T-helper 17 cell (primary cell): ENCODE data around the gene RINL. TPM values are rescaled to one million over a fixed set of nuclear protein-coding genes. Genes with fewer than 3 reads are reported as not detected.
"Not testable (repeated sequence)": the region's sequence is repeated elsewhere in the genome, so short reads cannot be mapped to it uniquely, and the experiment has no call there.

Experiments used
- ATAC-seq: fragments of 150-1000 bp; cut with Tn5 transposase; 2 replicates; pipeline ENCODE4 v1.10.0; 2021; ENCODE audit warnings: mild to moderate bottlenecking, moderate library complexity
- DNase-seq, 3 donors: peaks; one replicate each; pipeline versions ENCODE4 v3.0.0 to v3.0.0-alpha.2; 2020 to 2021
- H3K9me3 ChIP-seq: one replicate; pipeline ENCODE4 v1.7.0; 2013; ENCODE audit warnings: low read length, mild to moderate bottlenecking; ENCODE audit not compliant: control insufficient read depth, poor library complexity, severe bottlenecking
- H3K27ac Mint-ChIP-seq: one replicate; pipeline ENCODE4 v1.8.0; 2022; ENCODE audit warnings: mild to moderate bottlenecking, moderate library complexity, mixed read lengths
- H3K27me3 Mint-ChIP-seq: one replicate; pipeline ENCODE4 v1.8.0; 2022; ENCODE audit warnings: mixed read lengths
- H3K36me3 Mint-ChIP-seq: one replicate; pipeline ENCODE4 v1.8.0; 2022; ENCODE audit warnings: low read depth, mixed read lengths
- H3K4me1 Mint-ChIP-seq: one replicate; pipeline ENCODE4 v1.8.0; 2022; ENCODE audit warnings: mild to moderate bottlenecking, mixed read lengths
- H3K4me3 Mint-ChIP-seq: one replicate; pipeline ENCODE4 v1.8.0; 2022; ENCODE audit warnings: mild to moderate bottlenecking, moderate library complexity, mixed read lengths
- total RNA-seq, 4 donors: library from RNA in 2 of 4; stranded (reverse) in 2 of 4; gene quantifications; one replicate each; pipeline ENCODE4 v1.2.3 and lab custom pipeline; 2022 to 2026

The RINL gene
- total RNA-seq, 2 donors from 2014 or later = 46.0 to 50.6 TPM

GRCh38 chr19:38856813-38857212 is 21.3 kb downstream of the RINL start:
- no peaks in the 10 kb centered on the region for H3K36me3 Mint-ChIP-seq
- DNase-seq = no peak
- no peak for ATAC-seq
- H3K9me3 ChIP-seq = no peaks in the 10 kb centered on the region
- H3K27me3 Mint-ChIP-seq = no peaks in the 10 kb centered on the region
- H3K4me1 Mint-ChIP-seq = peaks cover 24% of the 10 kb centered on the region
- H3K4me3 Mint-ChIP-seq = peak overlapping the region; percentile 79
- H3K27ac Mint-ChIP-seq = peak overlapping the region; percentile 91

DNA sequence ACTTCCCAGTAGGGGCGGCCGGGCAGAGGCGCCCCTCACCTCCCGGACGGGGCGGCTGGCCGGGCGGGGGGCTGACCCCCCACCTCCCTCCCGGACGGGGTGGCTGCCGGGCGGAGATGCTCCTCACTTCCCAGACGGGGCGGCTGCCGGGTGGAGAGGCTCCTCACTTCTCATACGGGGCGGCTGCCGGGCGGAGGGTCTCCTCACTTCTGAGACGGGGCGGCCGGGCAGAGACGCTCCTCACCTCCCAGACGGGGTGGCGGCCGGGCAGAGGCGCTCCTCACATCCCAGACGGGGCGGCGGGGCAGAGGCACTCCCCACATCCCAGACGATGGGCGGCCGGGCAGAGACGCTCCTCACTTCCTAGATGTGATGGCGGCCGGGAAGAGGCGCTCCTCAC is 22.3 kb downstream of the RINL start:
- H3K9me3 ChIP-seq, H3K4me3 Mint-ChIP-seq, ATAC-seq, DNase-seq, H3K27me3 Mint-ChIP-seq, H3K36me3 Mint-ChIP-seq, H3K27ac Mint-ChIP-seq: not testable (repeated sequence)
- peaks cover 34% of the 10 kb centered on the region for H3K4me1 Mint-ChIP-seq

- H3K36me3 Mint-ChIP-seq, H3K27ac Mint-ChIP-seq, H3K9me3 ChIP-seq, DNase-seq, H3K27me3 Mint-ChIP-seq, H3K4me3 Mint-ChIP-seq, ATAC-seq: not testable (repeated sequence)
- peaks cover 32% of the 10 kb centered on the region for H3K4me1 Mint-ChIP-seq
Measured at GRCh38 chr19:38854961-38855360, 23.1 kb downstream of the RINL start.

DNA sequence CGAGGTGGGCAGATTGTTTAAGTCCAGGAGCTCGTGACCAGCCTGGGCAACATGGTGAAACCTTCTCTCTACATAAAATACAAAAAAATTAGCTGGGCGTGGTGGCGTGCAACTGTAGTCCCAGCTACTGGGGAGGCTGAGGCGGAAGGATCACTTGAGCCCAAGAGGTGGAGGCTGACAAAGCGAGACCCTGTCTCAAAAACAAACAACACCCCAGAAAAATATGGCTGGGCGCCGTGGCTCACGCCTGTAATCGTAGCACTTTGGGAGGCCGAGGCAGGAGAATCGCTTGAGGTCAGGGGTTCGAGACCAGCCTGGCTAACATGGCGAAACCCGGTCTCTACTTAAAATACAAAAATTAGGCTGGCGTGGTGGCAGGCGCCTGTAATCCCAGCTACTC is 24.9 kb downstream of the RINL start:
- ATAC-seq (no peak), DNase-seq (no peak)
- Mint-ChIP-seq H3K36me3 (peaks cover 2% of the 10 kb centered on the region), H3K4me1 (peaks cover 36% of the 10 kb centered on the region), H3K4me3 (peak overlapping the region; percentile 97), H3K27ac (no peak overlapping the region), H3K27me3 (no peaks in the 10 kb centered on the region)
- no peaks in the 10 kb centered on the region for H3K9me3 ChIP-seq

- H3K36me3 Mint-ChIP-seq = peaks cover 2% of the 10 kb centered on the region
- H3K9me3 ChIP-seq = no peaks in the 10 kb centered on the region
- ATAC-seq = no peak
- no peaks in the 10 kb centered on the region for H3K27me3 Mint-ChIP-seq
- peak overlapping the region; percentile 98 for H3K27ac Mint-ChIP-seq
- H3K4me1 Mint-ChIP-seq = peaks cover 40% of the 10 kb centered on the region
- peak overlapping the region; percentile 97 for H3K4me3 Mint-ChIP-seq
- DNase-seq = peak in 2 of 3 donors; percentile 25 to 40
Measured at GRCh38 chr19:38852231-38853044, 25.6 kb downstream of the RINL start.

DNA sequence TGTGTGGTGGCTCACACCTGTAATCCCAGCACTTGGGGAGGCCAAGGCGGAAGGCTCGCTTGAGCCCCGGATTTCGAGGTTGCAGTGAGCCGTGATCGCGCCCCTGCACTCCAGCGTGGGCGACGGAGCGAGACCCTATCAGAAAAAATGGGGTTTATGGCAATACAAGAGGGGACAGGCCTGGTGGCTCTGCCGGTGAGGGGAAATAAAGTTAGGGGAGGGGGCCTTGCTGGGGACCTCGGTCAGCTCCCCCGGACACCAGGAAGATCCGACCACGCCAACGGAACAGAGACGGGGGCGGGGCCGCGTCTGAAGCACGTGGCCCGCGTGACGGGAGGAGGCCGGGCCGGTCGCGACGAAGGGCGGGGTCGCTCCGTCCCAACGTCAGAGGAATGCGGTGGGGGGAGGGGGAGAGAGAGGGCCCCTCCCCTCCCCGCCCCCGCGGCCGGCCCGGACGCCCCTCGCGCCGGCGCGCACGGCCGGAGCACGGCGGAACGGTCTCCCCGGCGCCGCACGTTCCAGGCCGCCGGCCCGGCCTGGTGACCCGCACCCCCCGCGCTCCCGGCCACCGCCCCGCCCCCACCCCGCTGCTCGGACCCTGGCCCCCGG is 26.3 kb downstream of the RINL start:
- peak overlapping the region; percentile 97 for H3K4me3 Mint-ChIP-seq
- H3K27me3 Mint-ChIP-seq = no peaks in the 10 kb centered on the region
- peak; percentile 5 for ATAC-seq
- no peaks in the 10 kb centered on the region for H3K9me3 ChIP-seq
- peaks cover 41% of the 10 kb centered on the region for H3K4me1 Mint-ChIP-seq
- H3K27ac Mint-ChIP-seq = peak overlapping the region; percentile 98
- DNase-seq = peak; percentile 81 to 88 (median 84)
- peaks cover 4% of the 10 kb centered on the region for H3K36me3 Mint-ChIP-seq

GRCh38 chr19:38850976-38851621 is 27.0 kb downstream of the RINL start:
- peak overlapping the region; percentile 97 for H3K4me3 Mint-ChIP-seq
- H3K36me3 Mint-ChIP-seq = peaks cover 4% of the 10 kb centered on the region
- H3K27me3 Mint-ChIP-seq = no peaks in the 10 kb centered on the region
- ATAC-seq (no peak), DNase-seq (peak in 1 of 3 donors; percentile 31)
- H3K4me1 Mint-ChIP-seq = peaks cover 38% of the 10 kb centered on the region
- H3K27ac Mint-ChIP-seq = peak overlapping the region; percentile 98
- no peaks in the 10 kb centered on the region for H3K9me3 ChIP-seq

GRCh38 chr19:38850436-38850975 is 27.6 kb downstream of the RINL start:
- peak overlapping the region; percentile 98 for H3K27ac Mint-ChIP-seq
- no peaks in the 10 kb centered on the region for H3K27me3 Mint-ChIP-seq
- DNase-seq (peak in 2 of 3 donors; percentile 94 to 95), ATAC-seq (peak; percentile 79)
- peaks cover 41% of the 10 kb centered on the region for H3K4me1 Mint-ChIP-seq
- peaks cover 4% of the 10 kb centered on the region for H3K36me3 Mint-ChIP-seq
- no peaks in the 10 kb centered on the region for H3K9me3 ChIP-seq
- peak overlapping the region; percentile 97 for H3K4me3 Mint-ChIP-seq

DNA sequence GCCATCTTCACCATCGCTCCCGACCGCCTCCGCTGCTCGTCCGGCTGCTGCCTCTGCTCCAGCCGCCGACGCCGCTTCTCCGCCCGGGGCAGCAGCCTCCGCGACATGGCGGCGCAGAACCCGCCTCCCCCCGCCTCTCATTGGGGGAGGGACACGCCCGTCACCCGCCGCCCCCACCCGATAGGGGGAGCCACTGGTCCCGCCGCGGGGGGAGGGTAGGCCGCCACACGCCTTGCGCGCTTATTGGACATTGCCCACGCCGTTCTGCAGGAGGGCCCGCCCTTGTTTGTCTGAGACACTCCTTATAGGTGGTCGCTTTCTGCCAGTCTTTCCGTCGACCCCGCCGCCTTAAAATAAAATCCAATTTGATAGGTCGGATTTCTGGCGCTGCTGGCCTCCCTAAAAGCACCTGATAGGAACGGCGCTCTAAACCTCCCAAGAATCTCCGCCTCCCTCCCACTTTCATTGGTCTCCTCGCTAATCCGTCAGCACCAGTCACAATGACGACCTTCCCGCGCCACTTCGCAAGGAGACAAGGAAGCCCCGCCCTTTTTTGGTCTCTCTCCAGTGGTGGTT is 28.1 kb downstream of the RINL start, which contains the start of gene HNRNPL:
Gene HNRNPL (minus strand): TSS at position 127 of the 576 bp plus-strand sequence. CDS start 20 bp downstream, at position 107.
- H3K27me3 Mint-ChIP-seq = no peaks in the 10 kb centered on the region
- peaks cover 44% of the 10 kb centered on the region for H3K4me1 Mint-ChIP-seq
- H3K27ac Mint-ChIP-seq = peak within 1 kb of the TSS; percentile 98
- ATAC-seq (peak; percentile 74), DNase-seq (peak; percentile 98 to 99 (median 99))
- H3K9me3 ChIP-seq = no peaks in the 10 kb centered on the region
- peaks cover 7% of the 10 kb centered on the region for H3K36me3 Mint-ChIP-seq
- H3K4me3 Mint-ChIP-seq = peak within 1 kb of the TSS; percentile 97

DNA sequence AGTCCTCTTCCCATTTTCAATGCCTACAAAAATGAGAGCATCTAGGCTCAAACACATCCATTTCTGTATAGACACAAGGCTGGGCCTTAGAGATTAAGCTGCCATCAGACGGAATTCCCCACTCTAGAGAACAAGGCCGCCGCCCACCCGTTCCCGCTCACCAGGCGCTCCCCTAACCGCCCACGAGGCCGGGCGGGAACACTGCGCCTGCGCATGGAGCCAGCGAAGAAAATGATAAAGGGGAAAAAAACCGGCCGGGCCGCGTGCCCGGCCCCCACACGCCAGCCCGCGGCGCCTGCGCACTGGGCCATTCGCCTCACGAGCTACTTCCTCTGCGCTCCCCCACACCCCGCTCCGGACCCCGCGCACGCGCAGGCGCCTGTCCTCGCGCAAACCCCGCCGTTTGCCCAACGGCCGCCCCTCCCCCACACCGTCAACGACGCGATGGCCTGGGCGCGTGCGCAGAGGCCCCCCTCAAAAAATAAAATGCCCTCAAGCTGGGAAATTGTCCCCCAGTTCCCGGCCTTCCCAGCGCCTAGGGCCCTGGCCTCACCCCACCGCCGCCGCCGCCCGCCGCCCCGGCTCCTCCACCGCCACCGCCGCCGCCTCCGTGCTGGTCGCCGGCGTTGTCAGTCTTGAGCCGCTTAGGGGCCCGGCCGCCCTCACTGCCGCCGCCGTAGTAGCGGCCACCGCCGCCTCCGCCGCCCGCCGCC is 28.8 kb downstream of the RINL start:
- H3K27ac Mint-ChIP-seq = peak overlapping the region; percentile 98
- peaks cover 47% of the 10 kb centered on the region for H3K4me1 Mint-ChIP-seq
- peaks cover 10% of the 10 kb centered on the region for H3K36me3 Mint-ChIP-seq

DNA sequence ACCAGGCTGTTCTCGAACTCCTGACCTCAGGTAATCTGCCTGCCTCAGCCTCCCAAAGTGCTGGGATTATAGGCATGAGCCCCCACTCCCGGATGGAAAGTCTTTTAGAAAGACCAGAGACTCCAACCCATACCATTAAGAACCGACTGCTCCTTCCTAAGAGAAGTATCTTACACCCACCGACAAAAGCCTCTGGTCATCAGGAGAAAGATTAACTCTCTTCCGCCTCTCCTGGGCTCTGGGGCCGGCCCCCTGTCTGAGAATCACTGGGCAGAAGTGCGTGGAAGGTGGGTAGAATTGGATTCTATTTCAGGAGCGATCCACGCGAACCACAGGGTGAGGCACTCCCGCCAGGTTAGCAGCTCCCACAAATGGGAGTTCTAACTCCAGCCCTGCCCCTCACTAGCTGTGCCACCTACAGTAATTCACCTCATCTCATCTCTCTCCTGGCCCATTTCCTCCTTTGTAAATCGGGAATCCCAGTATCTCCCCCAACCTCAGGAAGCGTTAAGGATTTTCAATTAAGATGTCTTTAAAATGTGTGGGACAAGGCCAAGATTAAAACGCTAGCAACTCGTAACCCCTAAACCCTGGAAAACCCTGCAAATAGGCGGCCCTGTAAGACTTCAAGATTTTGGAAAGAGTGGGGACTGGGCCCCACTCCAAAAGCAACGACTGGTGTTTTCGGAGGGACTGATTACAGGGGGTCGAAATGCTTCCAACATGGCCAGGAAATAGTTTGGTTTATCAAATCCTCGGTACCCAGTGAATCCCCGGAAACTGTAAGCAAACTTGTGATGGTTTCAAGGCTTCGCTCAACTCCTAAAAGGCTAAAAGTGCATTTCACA is 29.6 kb downstream of the RINL start:
- peak overlapping the region; percentile 97 for H3K4me3 Mint-ChIP-seq
- no peaks in the 10 kb centered on the region for H3K9me3 ChIP-seq
- peaks cover 12% of the 10 kb centered on the region for H3K36me3 Mint-ChIP-seq
- H3K4me1 Mint-ChIP-seq = peaks cover 53% of the 10 kb centered on the region
- peak overlapping the region; percentile 98 for H3K27ac Mint-ChIP-seq
- DNase-seq (no peak), ATAC-seq (no peak)
- H3K27me3 Mint-ChIP-seq = no peaks in the 10 kb centered on the region

More for the DNA sequence above, 28.8 kb downstream of the RINL start:
- no peaks in the 10 kb centered on the region for H3K9me3 ChIP-seq
- Mint-ChIP-seq H3K27me3 (no peaks in the 10 kb centered on the region), H3K4me3 (peak overlapping the region; percentile 97)
- ATAC-seq (peak; percentile 26), DNase-seq (peak; percentile 92 to 99 (median 97))
